ENCODE data around the gene POLR2I.

POLR2I gene

DNA sequence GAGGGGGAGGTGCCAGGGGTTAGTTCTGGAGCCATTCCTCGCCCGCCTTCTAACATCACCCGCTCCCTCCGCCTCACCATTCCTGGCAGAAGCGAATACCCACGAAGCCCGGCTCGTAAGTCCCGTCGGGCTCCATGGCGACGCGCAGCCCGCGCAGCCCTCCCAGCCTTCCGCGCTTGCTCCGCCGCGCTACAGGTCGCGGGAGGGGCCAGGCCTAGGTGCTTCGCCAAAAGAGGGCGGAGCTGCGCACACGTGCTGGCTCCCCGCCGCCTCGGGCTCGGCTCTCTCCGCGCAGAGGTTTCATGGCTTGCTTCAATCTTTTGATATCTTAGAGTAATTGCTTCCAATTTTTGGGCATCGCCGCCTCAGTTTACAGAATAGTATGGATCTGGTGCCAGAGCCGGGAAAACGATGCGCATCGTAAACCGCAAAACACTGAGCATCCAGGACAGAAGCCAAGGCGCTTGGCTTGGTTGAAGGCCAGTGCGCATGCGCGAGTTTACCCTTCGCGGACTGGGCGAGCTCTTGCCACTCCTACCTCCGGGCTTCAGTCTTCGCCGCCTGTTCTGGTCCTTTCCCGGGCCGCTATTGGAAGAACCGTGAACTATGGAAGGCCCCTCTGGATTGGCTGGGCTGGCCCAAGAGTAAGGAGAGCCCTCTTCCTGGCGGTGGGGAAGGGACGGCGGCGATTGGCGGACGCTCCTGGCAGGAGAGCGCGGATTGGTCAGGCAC, at the start of gene POLR2I:
TSS of gene POLR2I (minus strand) at position 155 of the 732 bp plus-strand sequence. CDS start at position 136, 19 bp downstream.
- peaks cover 45% of the 10 kb centered on the region for H3K4me1 Mint-ChIP-seq
- H3K9me3 Mint-ChIP-seq: no peaks in the 10 kb centered on the region
- peak within 1 kb of the TSS; percentile 98 for H3K4me3 Mint-ChIP-seq
- TF ChIP-seq, protein P1, sequence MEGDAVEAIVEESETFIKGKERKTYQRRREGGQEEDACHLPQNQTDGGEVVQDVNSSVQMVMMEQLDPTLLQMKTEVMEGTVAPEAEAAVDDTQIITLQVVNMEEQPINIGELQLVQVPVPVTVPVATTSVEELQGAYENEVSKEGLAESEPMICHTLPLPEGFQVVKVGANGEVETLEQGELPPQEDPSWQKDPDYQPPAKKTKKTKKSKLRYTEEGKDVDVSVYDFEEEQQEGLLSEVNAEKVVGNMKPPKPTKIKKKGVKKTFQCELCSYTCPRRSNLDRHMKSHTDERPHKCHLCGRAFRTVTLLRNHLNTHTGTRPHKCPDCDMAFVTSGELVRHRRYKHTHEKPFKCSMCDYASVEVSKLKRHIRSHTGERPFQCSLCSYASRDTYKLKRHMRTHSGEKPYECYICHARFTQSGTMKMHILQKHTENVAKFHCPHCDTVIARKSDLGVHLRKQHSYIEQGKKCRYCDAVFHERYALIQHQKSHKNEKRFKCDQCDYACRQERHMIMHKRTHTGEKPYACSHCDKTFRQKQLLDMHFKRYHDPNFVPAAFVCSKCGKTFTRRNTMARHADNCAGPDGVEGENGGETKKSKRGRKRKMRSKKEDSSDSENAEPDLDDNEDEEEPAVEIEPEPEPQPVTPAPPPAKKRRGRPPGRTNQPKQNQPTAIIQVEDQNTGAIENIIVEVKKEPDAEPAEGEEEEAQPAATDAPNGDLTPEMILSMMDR (IDR thresholded peaks at IDR 0.05): no peak
- H3K27me3 Mint-ChIP-seq (ENCODE audit: low read depth, poor library complexity): peaks cover 16% of the 10 kb centered on the region
- H3K27ac Mint-ChIP-seq: peak within 1 kb of the TSS; percentile 96
- peak; percentile 99 for DNase-seq
- H3K36me3 Mint-ChIP-seq (ENCODE audit: low read depth): peaks cover 39% of the 10 kb centered on the region

DNA sequence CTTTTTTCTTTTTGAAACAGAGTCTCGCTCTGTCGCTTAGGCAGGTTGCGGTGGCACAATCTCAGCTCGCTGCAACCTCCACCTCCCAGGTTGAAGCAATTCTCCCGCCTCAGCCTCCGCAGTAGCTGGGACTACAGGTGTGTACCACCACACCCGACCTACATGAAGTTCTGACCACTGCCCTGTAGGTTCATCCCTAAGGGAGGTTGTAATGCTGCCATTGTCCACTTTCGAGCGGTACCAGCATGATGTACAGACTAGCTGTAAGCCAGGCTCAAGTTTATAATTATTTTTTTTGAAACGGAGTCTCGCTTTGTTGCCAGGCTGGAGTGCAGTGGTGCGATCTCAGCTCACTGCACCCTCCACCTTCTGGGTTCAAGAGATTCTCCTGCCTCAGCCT, 49.1 kb upstream of the POLR2I start:
- Mint-ChIP-seq H3K27ac (no peak overlapping the region), H3K4me3 (no peak overlapping the region), H3K36me3 (ENCODE audit: low read depth) (peaks cover 34% of the 10 kb centered on the region), H3K27me3 (ENCODE audit: low read depth, poor library complexity) (peaks cover 3% of the 10 kb centered on the region), H3K4me1 (peaks cover 23% of the 10 kb centered on the region), H3K9me3 (no peaks in the 10 kb centered on the region)
- DNase-seq: no peak
- TF ChIP-seq, protein P1 (IDR thresholded peaks at IDR 0.05): no peak

DNA sequence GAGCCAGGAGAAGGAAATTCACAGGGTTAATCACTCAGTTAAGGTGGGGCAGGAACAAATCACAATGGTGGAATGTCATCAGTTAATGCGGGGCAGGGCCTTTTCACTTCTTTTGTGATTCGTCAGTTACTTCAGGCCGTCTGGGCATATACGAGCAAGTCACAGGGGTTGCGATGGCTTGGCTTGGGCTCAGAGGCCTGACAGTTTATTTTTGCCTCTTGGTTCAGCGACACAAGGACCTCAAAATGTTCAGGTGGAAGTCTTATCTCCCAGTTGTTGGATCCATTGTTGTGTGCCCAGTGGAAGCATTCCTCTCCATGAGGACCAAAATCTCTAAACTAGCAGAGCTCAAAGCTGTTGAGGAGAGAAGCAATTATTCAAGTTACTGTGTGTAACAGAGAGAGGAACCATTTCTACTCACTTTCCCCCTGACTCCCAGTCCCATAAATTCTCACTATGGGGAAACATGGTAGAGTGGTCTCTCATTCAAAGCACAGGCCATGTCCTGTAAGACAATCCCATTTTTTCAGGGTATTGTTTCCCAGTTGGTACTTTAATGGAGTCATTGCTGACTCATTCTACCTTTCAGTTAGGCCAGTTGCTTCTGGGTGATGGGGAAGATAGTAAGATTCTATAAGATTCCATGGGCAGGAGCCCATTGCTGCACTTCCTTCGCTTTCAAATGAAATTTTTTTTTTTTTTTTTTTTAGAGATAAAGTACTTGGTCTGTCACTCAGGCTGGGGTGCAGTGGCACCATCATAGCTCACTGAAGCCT, 46.3 kb upstream of the POLR2I start:
- TF ChIP-seq, protein P1 (IDR thresholded peaks at IDR 0.05): no peak
- peaks cover 3% of the 10 kb centered on the region for H3K27me3 Mint-ChIP-seq (ENCODE audit: low read depth, poor library complexity)
- peak overlapping the region; percentile 66 for H3K27ac Mint-ChIP-seq
- peaks cover 51% of the 10 kb centered on the region for H3K4me1 Mint-ChIP-seq
- no peak overlapping the region for H3K4me3 Mint-ChIP-seq
- DNase-seq: no peak
- peaks cover 34% of the 10 kb centered on the region for H3K36me3 Mint-ChIP-seq (ENCODE audit: low read depth)
- H3K9me3 Mint-ChIP-seq: no peaks in the 10 kb centered on the region

DNA sequence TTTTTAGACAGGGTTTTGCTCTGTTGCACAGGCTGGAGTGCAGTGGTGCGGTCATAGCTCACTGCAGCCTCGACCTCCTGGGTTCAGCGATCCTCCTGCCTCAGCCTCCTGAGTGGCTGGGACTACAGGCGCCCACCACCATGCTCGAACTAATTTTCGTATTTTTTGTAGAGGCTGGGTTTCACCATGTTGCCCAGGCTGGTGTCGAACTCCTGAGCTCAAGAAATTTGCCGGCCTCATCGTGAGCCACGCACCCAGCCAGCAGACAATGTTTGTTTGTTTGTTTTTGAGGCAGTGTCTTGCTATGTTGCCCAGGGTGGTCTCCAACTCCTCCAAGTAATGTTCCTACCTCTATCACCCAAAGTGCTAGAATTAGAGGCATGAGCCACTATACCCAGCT, 38.5 kb upstream of the POLR2I start:
- H3K27me3 Mint-ChIP-seq (ENCODE audit: low read depth, poor library complexity): no peaks in the 10 kb centered on the region
- no peak overlapping the region for H3K27ac Mint-ChIP-seq
- DNase-seq: no peak
- TF ChIP-seq, protein P1 (IDR thresholded peaks at IDR 0.05): no peak
- H3K9me3 Mint-ChIP-seq: no peaks in the 10 kb centered on the region
- peaks cover 32% of the 10 kb centered on the region for H3K4me1 Mint-ChIP-seq
- no peak overlapping the region for H3K4me3 Mint-ChIP-seq
- H3K36me3 Mint-ChIP-seq (ENCODE audit: low read depth): peaks cover 35% of the 10 kb centered on the region

DNA sequence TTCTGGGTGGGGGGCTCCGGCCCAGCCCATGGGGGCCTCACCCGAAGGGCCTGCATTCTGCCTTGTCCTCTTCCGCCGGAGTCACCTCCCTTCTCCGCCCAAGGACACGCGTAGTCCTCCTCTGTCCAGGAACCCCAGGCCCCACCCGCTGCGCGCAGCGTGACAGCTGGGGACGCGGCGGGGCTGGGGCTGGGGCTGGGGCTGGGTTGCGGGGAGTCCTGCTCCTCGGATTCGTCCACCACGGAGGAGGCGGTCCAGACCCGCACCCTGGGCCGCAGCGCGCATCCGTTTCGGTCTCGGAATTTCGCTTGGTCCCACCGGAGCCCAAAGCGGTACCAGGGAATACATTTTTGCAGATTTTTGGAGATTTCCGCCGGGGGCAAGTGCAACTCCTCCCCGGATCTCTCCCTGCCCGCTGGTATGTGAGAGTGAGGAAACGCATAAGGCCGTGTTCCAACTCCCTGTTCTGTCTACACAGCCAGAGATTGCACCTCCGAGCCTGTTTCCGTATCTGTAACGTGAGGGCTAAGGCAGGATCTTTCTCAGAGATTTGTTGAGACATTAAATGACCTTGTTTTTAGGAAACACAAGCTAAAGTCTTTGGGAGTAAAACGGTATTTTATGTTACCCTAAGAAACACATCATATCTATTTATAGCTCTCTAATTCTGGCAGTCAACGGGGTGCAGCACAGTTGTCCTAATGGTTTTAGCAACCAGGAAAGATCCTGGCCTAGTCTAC, 37.8 kb upstream of the POLR2I start, which contains the start of gene COX7A1:
TSS of gene COX7A1 (minus strand) at position 96 of the 740 bp plus-strand sequence. CDS start at position 56, 40 bp downstream.
- H3K4me3 Mint-ChIP-seq: no peak within 1 kb of the TSS
- peak within 1 kb of the TSS; percentile 45 for H3K27ac Mint-ChIP-seq
- DNase-seq: no peak
- H3K27me3 Mint-ChIP-seq (ENCODE audit: low read depth, poor library complexity): no peaks in the 10 kb centered on the region
- H3K4me1 Mint-ChIP-seq: peaks cover 26% of the 10 kb centered on the region
- peaks cover 39% of the 10 kb centered on the region for H3K36me3 Mint-ChIP-seq (ENCODE audit: low read depth)
- TF ChIP-seq, protein P1 (IDR thresholded peaks at IDR 0.05): no peak
- H3K9me3 Mint-ChIP-seq: no peaks in the 10 kb centered on the region

Data from nephron progenitor cell (in vitro differentiated cells).